Activated T-cell treated with anti-CD3 and anti-CD28 coated beads, Interleukin-2, amount 50 U/mL, for 4 hours (primary cell): ENCODE measurements around the gene BPNT1. TPM values are rescaled to one million over a fixed set of nuclear protein-coding genes. Genes with fewer than 3 reads are reported as not detected.
"Not testable (repeated sequence)": the region's sequence is repeated elsewhere in the genome, so short reads cannot be mapped to it uniquely, and the experiment has no call there.

Experiments used
- ATAC-seq, 2 donors: fragments of 200-7000 bp; cut with Tn5 transposase; one replicate each; pipeline ENCODE4 v1.10.0; 2021
- DNase-seq: peaks from one replicate; pipeline ENCODE4 v3.0.0-alpha.2; 2020
- H3K27me3 Mint-ChIP-seq: one replicate; pipeline ENCODE4 v1.8.0; 2021; ENCODE audit warnings: low read depth, mixed read lengths
- H3K36me3 Mint-ChIP-seq: one replicate; pipeline ENCODE4 v1.8.0; 2022; ENCODE audit warnings: mixed read lengths; ENCODE audit not compliant: insufficient read depth
- H3K4me1 Mint-ChIP-seq: one replicate; pipeline ENCODE4 v1.8.0; 2021; ENCODE audit warnings: low read depth, mixed read lengths
- H3K4me3 Mint-ChIP-seq: one replicate; pipeline ENCODE4 v1.8.0; 2021; ENCODE audit warnings: mild to moderate bottlenecking, moderate library complexity, mixed read lengths
- H3K9me3 Mint-ChIP-seq: one replicate; pipeline ENCODE4 v1.8.0; 2021; ENCODE audit warnings: mixed read lengths
- total RNA-seq, 3 donors: library from RNA; stranded (reverse); gene quantifications; one replicate each; pipeline ENCODE4 v1.2.1, GENCODE V29; 2021

Gene BPNT1
- total RNA-seq = 10 to 100 TPM; 25.5 to 29.4 (median 28.2) TPM

GRCh38 chr1:220089650-220090556 is at the start of gene BPNT1:
TSS of gene BPNT1 (minus strand) at chr1:220089788. CDS start at chr1:220079846, 9,942 bp downstream.
- peak within 1 kb of the TSS; percentile 95 for H3K4me3 Mint-ChIP-seq
- no peaks in the 10 kb centered on the region for H3K9me3 Mint-ChIP-seq
- H3K36me3 Mint-ChIP-seq = no peaks in the 10 kb centered on the region
- H3K4me1 Mint-ChIP-seq = peaks cover 27% of the 10 kb centered on the region
- DNase-seq = peak; percentile 97
- peak; percentile 69 to 70 for ATAC-seq
- no peaks in the 10 kb centered on the region for H3K27me3 Mint-ChIP-seq

GRCh38 chr1:220137019-220137786 is 47.6 kb upstream of the BPNT1 start:
- DNase-seq = no peak
- H3K4me3 Mint-ChIP-seq = no peak overlapping the region
- H3K36me3 Mint-ChIP-seq = peaks cover 41% of the 10 kb centered on the region

GRCh38 chr1:220135755-220136154 is 46.2 kb upstream of the BPNT1 start:
- H3K4me1 Mint-ChIP-seq = peaks cover 10% of the 10 kb centered on the region
- no peaks in the 10 kb centered on the region for H3K27me3 Mint-ChIP-seq
- H3K36me3 Mint-ChIP-seq = peaks cover 34% of the 10 kb centered on the region
- ATAC-seq = no peak
- H3K4me3 Mint-ChIP-seq = no peak overlapping the region
- DNase-seq = no peak
- no peaks in the 10 kb centered on the region for H3K9me3 Mint-ChIP-seq

More at GRCh38 chr1:220137019-220137786, 47.6 kb upstream of the BPNT1 start:
- Mint-ChIP-seq H3K9me3 (no peaks in the 10 kb centered on the region), H3K27me3 (no peaks in the 10 kb centered on the region), H3K4me1 (peaks cover 10% of the 10 kb centered on the region)
- no peak for ATAC-seq

- H3K4me1 Mint-ChIP-seq = peaks cover 2% of the 10 kb centered on the region
- H3K9me3 Mint-ChIP-seq = peaks cover 5% of the 10 kb centered on the region
- H3K27me3 Mint-ChIP-seq = no peaks in the 10 kb centered on the region
- H3K36me3 Mint-ChIP-seq = peaks cover 48% of the 10 kb centered on the region
- ATAC-seq = peak in 1 of 2 donors; percentile 23
- DNase-seq = no peak
- no peak overlapping the region for H3K4me3 Mint-ChIP-seq
Observed at GRCh38 chr1:220129479-220130210, 40.1 kb upstream of the BPNT1 start.

- Mint-ChIP-seq H3K36me3 (peaks cover 35% of the 10 kb centered on the region), H3K4me3 (no peak overlapping the region), H3K9me3 (peaks cover 5% of the 10 kb centered on the region), H3K27me3 (no peaks in the 10 kb centered on the region), H3K4me1 (peaks cover 7% of the 10 kb centered on the region)
- DNase-seq (no peak), ATAC-seq (no peak)
Observed at GRCh38 chr1:220127076-220127475, 37.5 kb upstream of the BPNT1 start.

- DNase-seq (no peak), ATAC-seq (no peak)
- Mint-ChIP-seq H3K36me3 (peaks cover 25% of the 10 kb centered on the region), H3K4me3 (no peak overlapping the region), H3K4me1 (peaks cover 7% of the 10 kb centered on the region), H3K27me3 (no peaks in the 10 kb centered on the region), H3K9me3 (peaks cover 3% of the 10 kb centered on the region)
Observed at GRCh38 chr1:220124542-220124941, 35.0 kb upstream of the BPNT1 start.

GRCh38 chr1:220123889-220124288 is 34.3 kb upstream of the BPNT1 start:
- DNase-seq = no peak
- Mint-ChIP-seq H3K27me3 (no peaks in the 10 kb centered on the region), H3K4me1 (peaks cover 7% of the 10 kb centered on the region), H3K4me3 (no peak overlapping the region), H3K36me3 (peaks cover 20% of the 10 kb centered on the region), H3K9me3 (no peaks in the 10 kb centered on the region)
- no peak for ATAC-seq

- Mint-ChIP-seq H3K36me3 (peaks cover 16% of the 10 kb centered on the region), H3K9me3 (no peaks in the 10 kb centered on the region), H3K27me3 (no peaks in the 10 kb centered on the region), H3K4me1 (peaks cover 7% of the 10 kb centered on the region), H3K4me3 (no peak overlapping the region)
- ATAC-seq (no peak), DNase-seq (no peak)
Observed at GRCh38 chr1:220123066-220123465, 33.5 kb upstream of the BPNT1 start.

- H3K27me3 Mint-ChIP-seq = no peaks in the 10 kb centered on the region
- no peaks in the 10 kb centered on the region for H3K9me3 Mint-ChIP-seq
- H3K36me3 Mint-ChIP-seq = peaks cover 17% of the 10 kb centered on the region
- H3K4me1 Mint-ChIP-seq = peaks cover 7% of the 10 kb centered on the region
- H3K4me3 Mint-ChIP-seq = no peak overlapping the region
- no peak for DNase-seq
- ATAC-seq = no peak
Observed at GRCh38 chr1:220121791-220122530, 32.4 kb upstream of the BPNT1 start.

GRCh38 chr1:220119043-220119512 is 29.5 kb upstream of the BPNT1 start:
- peaks cover 25% of the 10 kb centered on the region for H3K36me3 Mint-ChIP-seq
- DNase-seq = no peak
- peaks cover 7% of the 10 kb centered on the region for H3K4me1 Mint-ChIP-seq
- no peak overlapping the region for H3K4me3 Mint-ChIP-seq
- no peaks in the 10 kb centered on the region for H3K9me3 Mint-ChIP-seq
- no peak for ATAC-seq
- H3K27me3 Mint-ChIP-seq = no peaks in the 10 kb centered on the region

GRCh38 chr1:220113136-220113695 is 23.6 kb upstream of the BPNT1 start:
- DNase-seq = no peak
- H3K4me1 Mint-ChIP-seq = peaks cover 5% of the 10 kb centered on the region
- ATAC-seq = peak in 1 of 2 donors; percentile 57
- peak overlapping the region; percentile 33 for H3K4me3 Mint-ChIP-seq
- H3K9me3 Mint-ChIP-seq = no peaks in the 10 kb centered on the region
- H3K27me3 Mint-ChIP-seq = no peaks in the 10 kb centered on the region
- H3K36me3 Mint-ChIP-seq = peaks cover 34% of the 10 kb centered on the region

GRCh38 chr1:220112600-220112999 is 23.0 kb upstream of the BPNT1 start:
- H3K27me3 Mint-ChIP-seq, H3K9me3 Mint-ChIP-seq, H3K4me1 Mint-ChIP-seq, H3K4me3 Mint-ChIP-seq, ATAC-seq, DNase-seq: not testable (repeated sequence)
- H3K36me3 Mint-ChIP-seq = peaks cover 36% of the 10 kb centered on the region

GRCh38 chr1:220110473-220110872 is 20.9 kb upstream of the BPNT1 start:
- not testable (repeated sequence) for H3K27me3 Mint-ChIP-seq, H3K4me1 Mint-ChIP-seq, H3K4me3 Mint-ChIP-seq, H3K9me3 Mint-ChIP-seq, DNase-seq, ATAC-seq
- peaks cover 33% of the 10 kb centered on the region for H3K36me3 Mint-ChIP-seq
